Neural progenitor cell (in vitro differentiated cells): ENCODE measurements around the gene PTGES3L. TPM values are rescaled to one million over a fixed set of nuclear protein-coding genes. Genes with fewer than 3 reads are reported as not detected.
A peak's percentile ranks its signal among the peaks of the same experiment; 100 is the strongest.

Source experiments
- DNase-seq: peaks from one replicate; pipeline ENCODE4 v3.0.0-alpha.2; 2016; ENCODE audit warnings: low spot score
- H2AFZ ChIP-seq: fragments of 200-600 bp; sonication (generic); replicated peaks from 2 replicates; pipeline ENCODE4 v1.6.1; 2016; ENCODE audit warnings: antibody characterized with exemption
- H3F3A ChIP-seq: fragments of 200-600 bp; sonication (generic); 2 replicates; pipeline ENCODE4 v1.6.1; 2016; ENCODE audit warnings: antibody characterized with exemption, low read depth
- H3K27ac ChIP-seq: fragments of 200-600 bp; sonication (generic); 2 replicates; pipeline ENCODE4 v1.5.1; 2016; ENCODE audit warnings: mild to moderate bottlenecking
- H3K27me3 ChIP-seq: fragments of 200-600 bp; sonication (generic); 2 replicates; pipeline ENCODE4 v1.6.1; 2016; ENCODE audit warnings: mild to moderate bottlenecking, moderate library complexity
- H3K36me3 ChIP-seq: fragments of 200-600 bp; sonication (generic); 2 replicates; pipeline ENCODE4 v1.5.1; 2016
- H3K4me1 ChIP-seq: fragments of 200-600 bp; sonication (generic); 2 replicates; pipeline ENCODE4 v1.6.1; 2016; ENCODE audit warnings: mixed run types
- H3K4me2 ChIP-seq: fragments of 200-600 bp; sonication (generic); 2 replicates; pipeline ENCODE4 v1.6.1; 2016
- H3K4me3 ChIP-seq: fragments of 200-600 bp; sonication (generic); 2 replicates; pipeline ENCODE4 v1.5.1; 2016
- H3K79me2 ChIP-seq: fragments of 200-600 bp; sonication (generic); 2 replicates; pipeline ENCODE4 v1.6.1; 2016; ENCODE audit warnings: low read depth
- H3K9ac ChIP-seq: fragments of 200-600 bp; sonication (generic); 2 replicates; pipeline ENCODE4 v1.6.1; 2016
- H3K9me3 ChIP-seq: fragments of 200-600 bp; sonication (generic); 2 replicates; pipeline ENCODE4 v1.5.1; 2016; ENCODE audit warnings: low read depth
- H4K20me1 ChIP-seq: fragments of 200-600 bp; sonication (generic); 2 replicates; pipeline ENCODE4 v1.6.1; 2016; ENCODE audit warnings: low read depth
- H3K27ac Mint-ChIP-seq: 3 replicates; pipeline ENCODE4 v1.8.0; 2021; ENCODE audit warnings: mixed read lengths
- H3K27me3 Mint-ChIP-seq: 2 replicates; pipeline ENCODE4 v1.8.0; 2022; ENCODE audit warnings: low read depth, mild to moderate bottlenecking, inconsistent platforms, moderate library complexity, mixed read lengths; ENCODE audit not compliant: insufficient read depth
- H3K36me3 Mint-ChIP-seq: 3 replicates; pipeline ENCODE4 v1.8.0; 2021; ENCODE audit warnings: mixed read lengths
- H3K4me1 Mint-ChIP-seq: 3 replicates; pipeline ENCODE4 v1.8.0; 2021; ENCODE audit warnings: mixed read lengths
- H3K4me3 Mint-ChIP-seq: 3 replicates; pipeline ENCODE4 v1.8.0; 2021; ENCODE audit warnings: mild to moderate bottlenecking, moderate library complexity, mixed read lengths
- H3K9me3 Mint-ChIP-seq: 3 replicates; pipeline ENCODE4 v1.8.0; 2020; ENCODE audit warnings: mixed read lengths
- CTCF ChIP-seq: fragments of 200-600 bp; sonication (generic); IDR thresholded peaks from 2 replicates; pipeline ENCODE4 v1.5.1; 2017; ENCODE audit warnings: antibody characterized with exemption, mild to moderate bottlenecking
- EZH2 ChIP-seq: fragments of 200-600 bp; sonication (generic); IDR thresholded peaks from 2 replicates; pipeline ENCODE4 v1.6.1; 2017; ENCODE audit warnings: antibody characterized with exemption, mild to moderate bottlenecking, moderate library complexity
- EZH2phosphoT487 ChIP-seq: fragments of 200-600 bp; sonication (generic); IDR thresholded peaks from 2 replicates; pipeline ENCODE4 v1.6.1; 2017; ENCODE audit warnings: antibody characterized with exemption
- total RNA-seq: library from RNA; depleted of rRNA; stranded (reverse); fragments of >200 nt; gene quantifications from 2 replicates; pipeline ENCODE4 v1.2.3, GENCODE V29; 2015; ENCODE audit warnings: low replicate concordance

PTGES3L gene
- total RNA-seq, 1 donor from 2014 or later: 7.7 TPM

DNA sequence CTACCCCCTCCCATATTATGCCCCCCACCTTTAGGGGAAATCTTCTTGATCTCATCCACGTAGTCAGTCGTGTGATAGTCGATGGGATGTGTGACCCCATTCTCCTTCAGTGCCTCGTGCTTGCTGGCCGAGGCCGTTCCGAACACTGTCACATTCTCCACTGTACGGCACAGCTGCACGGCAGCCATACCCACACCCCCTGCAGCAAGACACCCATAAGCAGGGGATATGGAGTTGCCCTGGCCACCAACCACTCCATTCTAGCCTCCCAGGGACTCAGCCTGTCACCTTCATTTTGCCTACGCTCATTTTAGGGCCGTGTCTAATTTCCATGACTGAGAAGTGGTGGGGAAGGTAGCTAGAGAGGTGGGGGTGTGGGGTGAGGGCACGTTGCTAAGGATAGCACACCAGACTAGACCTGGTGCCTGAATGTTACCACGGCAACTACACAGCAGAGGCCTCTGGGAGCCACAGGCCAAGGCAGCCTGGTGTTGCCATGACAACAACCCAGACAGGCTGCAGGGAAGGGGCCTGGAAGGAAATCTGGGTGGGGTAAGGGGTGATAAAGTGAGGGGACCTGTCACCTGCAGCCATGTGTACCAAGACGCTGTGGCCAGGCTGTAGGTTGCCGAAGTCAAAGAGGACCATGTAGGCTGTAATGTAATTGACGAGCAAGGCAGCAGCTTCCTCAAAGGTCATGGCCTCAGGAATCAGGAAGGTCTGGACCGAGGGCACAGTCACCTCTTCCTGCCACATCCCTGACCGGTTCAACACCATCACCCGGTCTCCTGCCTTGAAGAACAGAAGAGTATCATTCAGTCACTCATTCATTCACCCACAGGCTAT is 38.4 kb upstream of the PTGES3L start:
- Histone ChIP-seq H3K79me2 (peaks cover 41% of the 10 kb centered on the region), H3K27ac (no peak overlapping the region)

DNA sequence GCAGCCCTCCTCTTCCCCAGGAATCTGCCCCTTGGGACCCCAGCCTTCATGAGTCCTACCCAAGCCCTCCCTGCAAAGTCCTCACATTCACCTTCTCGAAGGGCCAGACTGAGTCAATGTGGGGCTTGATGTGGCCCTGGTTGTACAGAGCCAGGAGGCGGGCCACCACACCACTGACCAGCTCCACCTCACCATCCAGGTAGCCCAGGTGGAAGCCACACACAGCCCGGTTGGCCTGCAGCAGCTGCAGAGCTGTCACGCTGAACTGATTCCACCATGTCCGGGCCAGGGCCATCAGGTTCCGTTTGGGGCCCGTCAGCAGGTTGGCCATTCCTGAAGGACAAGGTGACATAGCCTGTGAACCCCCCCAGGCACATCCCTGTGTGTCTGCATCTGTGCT is 36.3 kb upstream of the PTGES3L start:
- Histone ChIP-seq H3F3A (peaks cover 9% of the 10 kb centered on the region), H3K27ac (no peak overlapping the region), H3K9me3 (no peaks in the 10 kb centered on the region), H3K4me1 (peaks cover 7% of the 10 kb centered on the region), H3K4me2 (no peak overlapping the region), H3K27me3 (no peaks in the 10 kb centered on the region), H4K20me1 (peaks cover 28% of the 10 kb centered on the region), H3K9ac (no peak overlapping the region), H3K79me2 (peaks cover 36% of the 10 kb centered on the region), H3K36me3 (no peaks in the 10 kb centered on the region), H2AFZ (no peak overlapping the region), H3K4me3 (no peak overlapping the region)
- Mint-ChIP-seq H3K36me3 (peaks cover 10% of the 10 kb centered on the region), H3K27ac (peak overlapping the region; percentile 89), H3K9me3 (no peaks in the 10 kb centered on the region), H3K4me1 (peaks cover 61% of the 10 kb centered on the region), H3K27me3 (peaks cover under 1% of the 10 kb centered on the region), H3K4me3 (peak overlapping the region; percentile 50)
- DNase-seq: no peak
- TF ChIP-seq EZH2 (no peak), CTCF (no peak), EZH2phosphoT487 (no peak)

More for the DNA sequence above, 38.4 kb upstream of the PTGES3L start:
- Histone ChIP-seq H3K4me3 (no peak overlapping the region), H2AFZ (no peak overlapping the region), H3K27me3 (no peaks in the 10 kb centered on the region), H3K4me2 (no peak overlapping the region), H3K4me1 (peaks cover 7% of the 10 kb centered on the region), H3F3A (peaks cover 19% of the 10 kb centered on the region), H3K36me3 (no peaks in the 10 kb centered on the region), H4K20me1 (peaks cover 28% of the 10 kb centered on the region), H3K9me3 (no peaks in the 10 kb centered on the region), H3K9ac (no peak overlapping the region)
- Mint-ChIP-seq H3K4me3 (peak overlapping the region; percentile 37), H3K27me3 (peaks cover 3% of the 10 kb centered on the region), H3K27ac (peak overlapping the region; percentile 93), H3K36me3 (peaks cover 10% of the 10 kb centered on the region), H3K9me3 (no peaks in the 10 kb centered on the region), H3K4me1 (peaks cover 62% of the 10 kb centered on the region)
- peak; percentile 77 for DNase-seq
- TF ChIP-seq EZH2phosphoT487 (no peak), CTCF (no peak), EZH2 (no peak)

DNA sequence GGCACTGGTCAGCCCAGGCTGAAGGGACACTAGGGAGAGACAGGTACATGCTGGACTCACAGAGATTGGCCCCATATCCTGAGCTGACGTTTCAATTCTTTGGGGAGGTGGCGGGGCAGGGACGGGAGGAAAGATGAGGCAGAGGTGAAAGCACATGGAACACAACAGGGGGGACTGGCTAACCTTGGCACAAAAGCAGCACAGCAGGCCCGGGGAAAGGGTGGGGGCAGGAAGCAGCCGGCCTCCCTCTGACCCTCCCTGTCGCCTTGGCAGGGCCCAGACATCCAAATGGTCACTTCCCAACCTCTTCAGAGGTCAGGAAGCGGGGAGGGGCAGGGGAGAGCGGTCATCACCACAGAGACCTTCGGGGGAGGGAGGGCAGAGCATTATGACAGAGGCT is 35.7 kb upstream of the PTGES3L start:
- no peak for DNase-seq
- no peak overlapping the region for H3K4me3 ChIP-seq
- peaks cover 28% of the 10 kb centered on the region for H4K20me1 ChIP-seq
- no peaks in the 10 kb centered on the region for H3K9me3 ChIP-seq
- Mint-ChIP-seq H3K27ac (peak overlapping the region; percentile 89), H3K27me3 (no peaks in the 10 kb centered on the region), H3K9me3 (no peaks in the 10 kb centered on the region), H3K4me3 (peak overlapping the region; percentile 14), H3K36me3 (peaks cover 10% of the 10 kb centered on the region), H3K4me1 (peaks cover 56% of the 10 kb centered on the region)
- TF ChIP-seq CTCF (no peak), EZH2phosphoT487 (no peak), EZH2 (no peak)
- H3K4me1 ChIP-seq: peaks cover 7% of the 10 kb centered on the region
- H3K36me3 ChIP-seq: no peaks in the 10 kb centered on the region
- peaks cover 30% of the 10 kb centered on the region for H3K79me2 ChIP-seq
- H3K27ac ChIP-seq: no peak overlapping the region
- H3F3A ChIP-seq: peaks cover 9% of the 10 kb centered on the region
- no peak overlapping the region for H3K4me2 ChIP-seq
- H2AFZ ChIP-seq: no peak overlapping the region
- no peak overlapping the region for H3K9ac ChIP-seq
- no peaks in the 10 kb centered on the region for H3K27me3 ChIP-seq
